Mucosa of gallbladder (tissue), 1 donor: ENCODE results near the gene UBXN10. TPM values are rescaled to one million over a fixed set of nuclear protein-coding genes. Genes with fewer than 3 reads are reported as not detected.
A peak's percentile ranks its signal among the peaks of the same experiment; 100 is the strongest.

Source experiments
- DNase-seq: peaks from one replicate; pipeline ENCODE4 v3.0.0-alpha.2; 2020; ENCODE audit warnings: low spot score
- total RNA-seq: library from RNA; stranded (reverse); gene quantifications from one replicate; pipeline ENCODE4 v1.2.1, GENCODE V29; 2021
- donor health status: DM: no; HTN: no; CAD: no.

Gene UBXN10
- total RNA-seq, 1 donor from 2014 or later, result 2.3 TPM

- peak; percentile 67 for DNase-seq
These were observed 2.9 kb upstream of the UBXN10 start for GRCh38 chr1:20183035-20183434.

GRCh38 chr1:20183616-20184271 lies 2.2 kb upstream of the UBXN10 start:
- DNase-seq, result no peak

- no peak for DNase-seq
These were observed 1.4 kb upstream of the UBXN10 start for GRCh38 chr1:20184481-20184900.

- no peak for DNase-seq
These were observed 681 bp upstream of the UBXN10 start for GRCh38 chr1:20184997-20185833.

GRCh38 chr1:20187103-20187812 lies 1.4 kb downstream of the UBXN10 start:
- DNase-seq, result peak; percentile 88

GRCh38 chr1:20187813-20188454 lies 2.0 kb downstream of the UBXN10 start:
- DNase-seq, result no peak

GRCh38 chr1:20188455-20188817 lies 2.5 kb downstream of the UBXN10 start:
- no peak for DNase-seq

- no peak for DNase-seq
These were observed 3.8 kb downstream of the UBXN10 start for GRCh38 chr1:20189664-20190063.

- DNase-seq, result no peak
These were observed 4.6 kb downstream of the UBXN10 start for GRCh38 chr1:20190256-20191160.

- no peak for DNase-seq
These were observed 5.5 kb downstream of the UBXN10 start for GRCh38 chr1:20191266-20191825.

- no peak for DNase-seq
These were observed 6.5 kb downstream of the UBXN10 start for GRCh38 chr1:20192364-20192763.

GRCh38 chr1:20192871-20193411 lies 7.0 kb downstream of the UBXN10 start:
- no peak for DNase-seq

- no peak for DNase-seq
These were observed 8.3 kb downstream of the UBXN10 start for GRCh38 chr1:20194224-20194623.

GRCh38 chr1:20194757-20195461 lies 9.0 kb downstream of the UBXN10 start:
- peak; percentile 54 for DNase-seq

- DNase-seq, result no peak
These were observed 9.5 kb downstream of the UBXN10 start for GRCh38 chr1:20195462-20195780.

GRCh38 chr1:20197329-20197791 lies 11.5 kb downstream of the UBXN10 start:
- no peak for DNase-seq

- DNase-seq, result no peak
These were observed 12.4 kb downstream of the UBXN10 start for GRCh38 chr1:20198296-20198695.

GRCh38 chr1:20198918-20199317 lies 13.0 kb downstream of the UBXN10 start:
- no peak for DNase-seq

- peak; percentile 68 for DNase-seq
These were observed 13.5 kb downstream of the UBXN10 start for GRCh38 chr1:20199403-20199802.

GRCh38 chr1:20199840-20200239 lies 13.9 kb downstream of the UBXN10 start:
- no peak for DNase-seq
